Hematopoietic multipotent progenitor cell treated with erythropoietin and hydrocortisone succinate and interleukin-3 and kit ligand, for 8 days (in vitro differentiated cells): ENCODE measurements around the gene SPOCK1.

Source experiments
- DNase-seq: peaks from one replicate; pipeline ENCODE4 v3.0.0-alpha.2; 2015

SPOCK1 gene

DNA sequence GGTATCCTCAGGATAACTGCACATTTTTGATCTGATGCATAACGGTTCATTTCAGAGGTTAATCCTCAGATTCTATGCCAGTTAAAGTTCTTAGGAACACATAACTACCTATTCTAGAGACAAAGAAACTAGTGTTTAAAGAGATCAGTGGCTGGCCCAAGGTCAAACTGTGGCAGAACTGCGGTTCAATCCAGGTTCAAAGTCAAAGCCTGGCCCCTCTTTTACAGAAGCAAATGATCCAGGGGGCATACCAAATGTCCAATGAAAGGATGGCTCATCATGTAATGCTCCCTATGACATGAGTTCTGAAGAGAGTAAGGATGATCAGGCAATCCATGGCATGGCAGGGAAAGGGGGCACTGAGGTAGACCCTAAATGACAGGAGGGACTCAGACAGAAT lies 283.3 kb downstream of the SPOCK1 start:
- no peak for DNase-seq

DNA sequence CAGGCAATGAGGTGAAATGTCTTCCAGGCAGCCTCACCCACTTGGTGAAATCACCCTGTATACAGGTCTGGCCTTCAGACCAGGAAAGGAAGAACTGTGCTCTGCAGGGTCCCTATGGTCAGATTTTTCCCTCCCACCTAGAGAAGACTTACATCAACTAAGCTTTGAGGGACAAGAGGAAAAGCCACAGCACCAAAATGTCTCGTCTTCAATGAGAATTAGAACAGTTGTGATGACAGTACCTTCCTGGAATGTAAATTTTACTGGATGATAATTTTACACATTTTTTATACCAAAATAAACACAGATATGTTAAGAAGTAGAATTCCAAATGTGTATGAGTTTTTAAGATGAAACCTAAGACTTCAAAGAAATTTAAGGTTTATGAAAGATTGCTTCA lies 283.9 kb downstream of the SPOCK1 start:
- DNase-seq, result no peak

DNA sequence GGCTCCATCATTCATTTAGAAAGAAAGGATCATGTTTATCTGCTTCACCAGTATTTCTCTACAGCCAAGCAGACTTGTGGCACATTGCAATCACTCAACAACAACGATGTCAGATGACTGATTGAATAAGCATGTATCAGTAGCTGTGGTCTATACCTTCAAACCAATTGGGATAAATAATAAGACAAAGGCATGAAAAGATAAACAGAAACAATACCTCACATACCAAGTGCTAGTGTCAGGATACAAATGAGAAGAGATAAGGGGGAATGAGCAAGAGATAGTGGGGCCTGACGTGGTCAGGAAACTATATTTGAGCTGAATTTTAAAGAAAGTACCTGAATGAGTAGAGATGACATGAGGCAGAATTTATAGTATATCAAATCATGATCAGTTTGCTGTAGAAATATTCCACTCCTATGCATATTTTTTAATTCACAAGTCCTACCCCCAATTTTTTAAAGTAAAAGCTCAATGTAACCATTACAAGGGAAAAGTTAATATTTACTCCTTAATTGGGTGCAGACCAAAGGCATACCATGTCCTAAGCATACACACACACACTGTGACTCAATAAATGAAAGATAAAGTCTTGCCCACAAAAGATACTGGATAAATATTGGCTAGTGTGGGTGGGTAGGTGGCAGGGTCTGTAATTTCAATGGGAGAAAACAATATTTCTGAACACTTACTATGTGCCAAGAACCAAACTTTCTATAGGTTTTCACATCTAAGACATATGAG lies 284.5 kb downstream of the SPOCK1 start:
- DNase-seq, result no peak

DNA sequence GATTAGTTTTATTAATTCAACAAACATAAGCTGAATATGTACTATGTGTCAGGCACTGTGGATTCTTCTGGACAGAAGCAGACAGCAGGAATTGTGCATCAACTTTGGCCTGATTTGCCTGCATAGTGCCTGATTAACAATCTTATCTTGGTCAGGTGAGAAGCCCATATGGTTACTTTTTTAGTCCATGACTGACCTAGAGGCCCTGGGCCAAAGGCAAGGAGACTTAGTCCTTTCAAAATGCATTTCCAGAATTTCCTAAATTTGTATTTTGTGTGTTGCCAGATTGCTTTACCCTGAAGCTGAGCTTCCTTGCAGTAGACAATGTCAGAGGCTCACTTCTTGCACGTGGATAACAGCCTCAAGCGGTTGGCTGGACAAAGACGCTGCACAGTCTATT lies 286.7 kb downstream of the SPOCK1 start:
- DNase-seq, result no peak

DNA sequence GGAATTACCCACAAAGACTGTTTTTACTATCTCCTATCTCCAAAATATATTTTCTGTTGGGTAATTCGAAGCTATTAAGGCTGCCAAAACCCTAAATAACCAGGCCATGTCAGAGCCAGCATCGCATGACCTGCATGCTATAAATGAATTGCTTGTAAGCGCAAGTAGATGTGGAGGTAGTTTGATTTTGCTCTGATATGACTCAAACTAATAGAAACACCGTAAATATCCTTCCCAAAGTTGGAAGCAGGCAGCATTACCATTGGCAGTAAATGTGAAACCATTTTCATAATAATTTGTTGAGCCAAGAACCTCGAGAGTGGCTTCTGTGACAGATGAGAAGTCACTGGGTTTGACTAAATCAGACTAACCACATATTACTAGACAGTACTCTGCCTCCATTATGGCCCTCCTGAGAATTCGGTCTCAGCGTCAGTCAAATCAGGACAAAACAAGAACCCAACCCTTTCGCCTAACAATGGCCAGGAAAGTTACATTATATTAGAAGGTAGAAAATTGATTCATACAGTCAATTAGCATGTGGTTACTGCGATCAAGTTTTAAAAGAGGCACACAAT lies 289.8 kb downstream of the SPOCK1 start:
- DNase-seq, result no peak

DNA sequence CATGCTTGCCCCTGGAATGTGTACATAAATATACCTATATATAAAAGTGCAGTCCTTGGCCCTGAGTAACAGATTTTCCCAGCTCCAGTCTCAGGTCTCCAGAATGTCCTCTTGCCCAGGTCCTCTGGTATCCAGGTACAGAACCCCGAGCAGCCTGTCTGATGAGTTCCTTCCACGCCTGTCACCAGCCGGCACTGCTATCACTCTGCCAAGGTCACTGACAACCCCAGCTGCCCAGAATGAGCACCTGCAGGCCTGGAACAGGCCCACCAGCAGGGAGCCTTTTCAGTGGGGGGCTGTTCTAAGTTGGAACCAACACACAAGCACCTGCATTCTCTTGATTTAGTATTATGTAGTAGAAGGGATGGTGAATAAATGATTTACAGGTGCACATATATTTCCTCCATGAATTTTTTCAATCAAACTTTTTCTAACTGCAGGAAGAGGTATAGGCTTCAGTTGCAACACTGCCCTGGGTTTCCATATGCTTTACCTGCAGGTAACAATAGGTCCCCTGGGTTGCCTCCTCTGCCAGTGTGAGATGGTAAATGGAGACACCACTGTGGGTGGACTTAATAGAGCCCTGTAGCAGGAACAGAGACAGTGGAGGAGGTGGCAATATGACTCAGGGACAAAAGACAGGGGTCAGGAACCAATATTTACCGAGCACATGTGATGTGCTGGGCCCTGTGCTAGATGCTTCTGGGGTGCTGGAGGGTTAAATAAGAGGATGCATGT lies 291.9 kb downstream of the SPOCK1 start:
- no peak for DNase-seq

DNA sequence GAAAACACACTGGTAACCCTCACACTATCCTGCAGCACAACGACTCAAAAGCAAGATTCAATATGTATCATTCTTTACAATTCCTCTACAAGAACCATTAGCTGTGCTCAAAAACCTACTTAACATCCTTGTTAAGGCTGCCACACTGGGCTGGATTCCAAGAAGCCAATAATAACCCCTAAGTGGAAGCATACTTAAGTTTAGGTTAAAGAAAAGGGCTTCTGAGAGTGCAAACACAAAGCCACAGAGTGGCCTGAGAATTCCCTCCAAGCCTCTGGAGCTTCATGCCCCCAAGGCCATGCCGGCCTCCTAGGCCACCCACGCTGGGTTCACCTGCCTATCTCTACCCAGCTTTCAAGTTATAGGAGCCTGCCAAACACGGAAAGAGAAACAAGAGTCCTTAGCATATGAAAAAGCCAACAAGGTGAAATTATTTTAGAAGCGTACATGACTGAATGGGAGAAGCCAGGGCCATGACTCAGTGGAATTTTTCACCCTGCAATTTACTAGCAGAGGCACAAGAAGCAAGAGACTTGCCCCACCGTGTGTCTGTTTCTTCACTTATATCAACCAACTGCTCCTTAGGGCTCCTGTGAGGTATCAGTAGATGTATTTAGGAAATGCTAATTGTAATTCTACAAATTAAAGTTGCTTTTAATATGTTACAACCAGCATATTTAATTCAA lies 293.0 kb downstream of the SPOCK1 start:
- no peak for DNase-seq

DNA sequence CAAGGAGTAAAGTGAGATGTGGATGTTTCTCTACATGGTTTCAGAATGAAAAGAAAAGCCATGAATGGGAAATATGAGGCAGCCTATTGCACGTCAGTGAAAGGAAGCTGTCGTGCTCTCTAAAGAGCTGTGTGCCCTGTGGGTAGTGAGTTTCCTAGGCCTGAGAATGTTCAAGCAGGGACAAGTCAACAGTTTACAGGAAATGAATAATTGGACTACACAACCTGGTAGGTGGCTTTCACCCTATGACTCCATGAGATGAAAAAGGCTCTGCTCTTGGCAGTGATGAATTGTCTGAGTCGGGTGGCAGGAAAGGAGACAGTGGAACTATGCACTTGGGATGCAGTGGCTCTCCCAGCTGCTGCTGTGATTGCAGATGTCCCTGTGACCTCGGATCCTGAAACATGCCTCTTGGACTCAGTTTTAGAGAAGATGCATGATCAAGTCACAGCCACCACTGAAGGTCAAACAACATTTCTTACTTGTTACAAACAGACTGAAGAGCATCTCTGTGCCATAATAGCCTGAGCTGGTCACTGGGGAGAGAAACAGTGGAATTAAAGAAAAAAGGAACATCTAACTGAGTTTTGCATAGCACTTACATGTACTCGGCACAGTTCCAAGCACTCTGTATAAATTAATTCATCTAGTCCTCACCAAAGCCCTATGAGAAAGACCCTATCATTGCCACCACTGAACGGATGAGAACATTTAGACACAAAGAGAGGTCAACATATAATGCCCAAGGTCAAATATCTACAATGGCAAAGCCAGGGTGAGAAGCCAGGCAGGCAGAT lies 293.7 kb downstream of the SPOCK1 start:
- DNase-seq, result no peak

DNA sequence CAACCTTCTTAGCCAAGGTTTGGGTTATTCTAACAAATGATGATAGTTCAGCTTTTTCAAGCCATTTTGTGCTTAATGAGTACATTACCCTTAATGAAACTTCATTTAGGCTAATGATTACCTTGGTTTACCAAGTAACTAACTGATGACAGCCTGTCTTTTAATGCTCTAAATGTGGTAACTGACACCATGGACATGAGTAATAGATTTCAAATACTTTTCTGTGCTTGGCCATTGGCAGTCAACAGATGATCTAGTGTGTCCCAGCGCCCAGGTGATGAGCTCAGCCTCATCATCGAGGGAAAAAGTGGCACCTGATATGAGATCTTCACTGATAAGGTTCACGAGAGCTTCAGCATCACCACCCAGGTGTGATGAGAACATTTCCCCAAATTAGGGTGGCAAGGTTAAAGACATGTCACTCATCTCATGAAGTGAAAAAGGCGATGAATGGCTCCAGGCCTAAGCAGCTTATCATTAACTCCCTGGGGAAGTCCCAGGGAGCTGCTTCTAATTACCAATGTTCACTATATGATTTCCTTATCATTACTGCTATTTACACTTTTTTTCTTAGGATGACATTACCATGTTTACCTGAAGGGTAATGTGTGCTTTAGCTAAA lies 296.0 kb downstream of the SPOCK1 start:
- no peak for DNase-seq

DNA sequence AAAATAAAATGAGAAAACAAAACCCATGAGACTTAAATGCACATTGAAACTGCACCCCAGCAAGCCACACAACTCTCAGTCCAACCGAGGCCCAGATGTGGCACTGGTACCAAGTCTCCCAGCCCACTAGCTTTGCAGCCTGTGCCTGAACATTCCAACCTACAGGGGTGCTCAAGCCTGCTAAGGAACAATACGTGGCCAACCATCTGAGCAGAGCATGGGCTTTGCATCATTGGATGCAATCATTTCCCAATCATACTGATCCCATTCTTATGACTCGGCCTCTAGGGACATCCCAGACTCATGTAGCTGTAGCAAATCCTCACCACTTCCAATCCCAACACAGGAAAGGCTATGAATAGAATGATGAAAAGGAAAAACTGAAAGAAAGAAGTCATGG lies 297.2 kb downstream of the SPOCK1 start:
- DNase-seq, result no peak

DNA sequence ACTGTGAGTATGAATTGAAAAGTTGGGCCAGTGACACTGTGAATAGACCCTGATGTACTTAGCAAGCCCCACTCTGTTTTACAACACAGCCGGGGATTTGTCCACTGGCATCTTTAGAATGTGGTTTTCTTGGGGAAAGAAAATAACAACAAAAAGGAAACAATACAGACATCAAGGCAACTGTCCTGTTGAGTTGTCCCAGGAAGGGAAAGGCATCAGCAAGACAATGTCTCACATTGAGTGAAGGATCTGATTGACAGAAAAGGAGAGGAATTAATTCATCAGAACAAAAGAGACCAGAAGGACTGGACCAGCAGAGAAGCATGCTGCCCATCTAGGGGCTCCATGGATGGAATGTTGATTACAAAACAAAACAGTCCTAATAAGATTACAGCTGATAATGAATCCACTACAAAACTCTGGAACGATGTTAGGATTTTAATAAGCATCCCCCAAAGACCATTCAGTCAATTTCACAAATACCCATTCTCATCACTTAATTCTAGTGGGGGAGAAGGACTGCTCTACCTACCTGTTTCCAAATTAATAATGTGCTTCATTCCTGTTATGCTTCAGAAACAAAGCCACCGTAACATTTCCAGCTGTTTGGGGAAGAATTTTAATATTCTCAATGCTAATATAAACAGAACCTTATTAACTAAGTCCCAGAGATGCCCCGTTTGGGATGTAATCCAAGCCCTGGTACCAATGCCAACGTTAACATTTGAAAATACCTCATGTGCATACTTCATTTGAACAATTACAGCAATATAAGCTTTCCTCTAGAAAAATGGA lies 298.0 kb downstream of the SPOCK1 start:
- no peak for DNase-seq

DNA sequence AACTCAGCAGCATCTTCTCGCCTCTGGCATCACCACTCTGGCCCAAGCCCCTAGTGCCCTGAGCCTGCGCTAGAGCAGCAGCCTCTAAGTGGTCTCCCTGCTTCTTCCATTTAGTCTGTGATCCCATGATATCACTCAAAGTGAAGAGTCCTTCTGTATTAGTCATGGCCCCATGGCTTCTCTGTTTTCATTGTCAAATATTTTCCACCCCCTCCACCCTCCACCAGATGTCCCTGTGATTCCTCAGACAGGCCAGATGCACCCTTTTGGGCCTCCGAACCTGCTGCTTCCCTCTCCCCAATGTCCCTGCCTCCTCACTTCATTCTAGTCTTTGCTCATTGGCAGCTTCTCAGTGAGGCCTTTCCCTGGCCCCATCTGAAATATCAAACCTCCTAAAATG lies 299.2 kb downstream of the SPOCK1 start:
- no peak for DNase-seq

DNA sequence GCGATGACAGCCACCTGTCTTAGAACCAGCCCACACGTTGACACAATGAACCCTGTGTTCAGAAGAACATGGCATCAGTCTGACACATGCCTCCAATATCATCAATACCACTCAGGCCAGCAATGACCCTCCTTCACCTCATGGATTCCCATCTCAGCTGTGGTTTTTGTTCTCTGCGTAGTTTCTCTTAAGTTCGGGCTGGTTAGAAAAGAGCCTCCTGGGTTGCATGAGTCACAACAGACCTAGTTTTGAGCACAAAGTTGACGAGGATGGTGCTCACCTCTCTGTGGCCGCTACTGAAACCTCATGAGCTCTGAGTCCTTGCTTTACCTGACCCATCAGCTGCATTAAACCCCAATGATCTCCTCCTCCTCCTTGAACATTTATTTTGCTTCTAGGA lies 299.9 kb downstream of the SPOCK1 start:
- DNase-seq, result no peak

DNA sequence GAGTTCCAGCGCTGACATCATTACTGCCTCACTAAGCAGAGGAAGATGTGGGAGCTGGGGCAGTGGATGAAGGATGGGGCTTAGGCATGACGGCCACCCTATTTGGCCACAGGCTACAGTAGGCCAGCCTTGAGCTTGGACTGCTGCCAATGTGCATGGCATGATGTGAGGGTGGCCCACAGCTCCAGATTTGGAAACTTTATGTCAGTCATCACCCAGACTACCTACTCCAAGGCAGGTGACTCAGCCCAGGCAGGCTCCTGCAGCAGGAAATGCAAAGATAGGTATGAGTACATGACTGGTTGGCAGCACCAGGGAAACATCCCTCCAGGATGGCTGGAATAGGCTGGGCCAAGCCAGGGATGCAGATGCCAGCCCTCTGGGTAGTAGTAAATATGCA lies 303.6 kb downstream of the SPOCK1 start:
- DNase-seq, result no peak

DNA sequence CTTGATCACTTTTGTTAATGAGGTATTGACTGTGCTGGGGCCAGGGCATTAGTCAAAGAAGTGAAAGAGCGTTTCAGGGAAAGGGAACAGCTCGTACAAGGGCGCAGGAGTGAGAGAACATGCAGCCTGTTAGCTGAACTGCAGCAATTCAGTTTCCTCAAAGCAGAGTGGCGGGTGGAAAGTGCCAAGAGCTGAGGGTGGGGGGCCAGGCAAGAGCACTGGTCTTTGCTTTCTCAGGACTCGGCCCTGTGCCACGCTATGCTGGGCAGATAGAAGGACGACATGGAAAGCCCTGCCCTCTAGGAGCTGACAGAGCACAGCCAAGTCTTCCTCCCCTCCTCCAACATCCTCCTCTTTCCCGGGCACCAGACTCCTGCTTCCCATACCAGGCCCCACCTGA lies 304.8 kb downstream of the SPOCK1 start:
- no peak for DNase-seq

DNA sequence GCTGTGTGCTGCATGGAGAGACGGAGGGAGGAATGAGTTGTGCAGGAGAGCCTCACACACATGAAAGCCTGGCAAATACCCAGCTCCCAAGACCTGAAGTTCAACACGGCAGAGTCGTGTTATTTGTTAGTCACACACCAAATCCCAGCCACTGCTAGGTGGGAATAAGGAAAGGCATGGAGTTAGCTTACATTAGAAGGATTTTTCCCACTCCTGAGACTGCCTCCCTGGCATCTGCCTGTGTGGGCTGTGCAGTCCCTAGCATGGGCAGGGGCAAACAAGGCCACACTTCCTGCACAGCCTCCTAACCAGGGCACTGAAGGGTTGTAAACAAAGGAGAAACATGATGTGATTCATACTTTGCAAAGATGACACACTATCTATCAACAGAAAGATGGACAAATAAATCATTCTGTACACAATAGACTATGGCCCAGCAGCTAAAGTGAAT lies 306.8 kb downstream of the SPOCK1 start:
- DNase-seq, result no peak

DNA sequence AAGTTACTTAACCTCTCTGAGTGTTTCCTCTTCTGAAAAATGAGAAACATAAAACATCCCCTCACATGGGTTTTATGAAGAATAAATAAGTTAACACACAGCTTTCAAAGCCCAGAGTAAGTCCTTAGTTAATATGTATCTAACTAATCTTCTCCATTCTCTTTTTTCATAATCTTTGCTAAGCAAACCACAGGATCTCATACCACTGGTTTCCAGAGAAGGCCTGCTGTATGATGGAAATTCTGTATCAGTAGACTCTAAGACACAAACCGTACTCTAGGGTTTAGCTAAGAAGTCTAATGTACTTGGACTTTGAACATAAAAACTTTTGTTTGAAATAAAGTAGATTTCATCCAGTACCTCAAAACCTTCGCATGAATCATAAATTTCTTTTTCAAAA lies 307.9 kb downstream of the SPOCK1 start:
- DNase-seq, result no peak

DNA sequence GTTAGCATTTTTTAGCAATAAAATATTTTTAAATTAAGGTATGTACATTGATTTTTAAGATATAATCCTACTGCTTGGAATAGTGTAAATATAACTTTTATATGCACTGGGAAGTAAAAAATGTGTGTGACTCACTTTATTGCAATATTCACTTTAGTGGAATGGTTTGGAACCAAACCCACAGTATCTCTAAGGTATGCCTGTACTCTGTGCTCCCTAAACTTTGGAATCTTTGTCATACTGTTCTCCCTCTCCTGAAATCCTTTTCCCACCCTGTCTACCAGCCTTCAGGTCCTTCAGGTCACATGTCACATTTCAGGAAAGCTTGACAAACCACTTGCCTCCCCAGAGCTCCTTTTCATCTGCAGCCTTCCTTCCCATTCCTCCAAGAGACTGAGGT lies 308.7 kb downstream of the SPOCK1 start:
- no peak for DNase-seq

DNA sequence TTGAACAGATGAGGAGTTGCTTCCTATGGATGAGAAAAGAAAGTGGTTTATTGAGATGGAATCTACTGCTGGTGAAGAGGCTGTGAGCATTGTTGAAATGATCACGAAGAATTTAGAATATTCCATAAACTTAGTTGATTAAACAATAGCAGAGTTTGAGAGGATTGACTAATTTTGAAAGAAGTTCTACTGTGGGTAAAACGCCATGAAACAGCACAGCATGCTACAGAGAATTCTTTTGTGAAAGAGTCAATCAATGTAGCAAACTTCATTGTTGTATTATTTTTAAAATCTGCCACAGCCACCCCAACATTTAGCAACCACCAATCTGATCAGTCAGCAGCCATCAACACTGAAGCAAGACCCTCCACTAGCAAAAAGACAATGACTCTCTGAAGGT lies 309.1 kb downstream of the SPOCK1 start:
- no peak for DNase-seq

DNA sequence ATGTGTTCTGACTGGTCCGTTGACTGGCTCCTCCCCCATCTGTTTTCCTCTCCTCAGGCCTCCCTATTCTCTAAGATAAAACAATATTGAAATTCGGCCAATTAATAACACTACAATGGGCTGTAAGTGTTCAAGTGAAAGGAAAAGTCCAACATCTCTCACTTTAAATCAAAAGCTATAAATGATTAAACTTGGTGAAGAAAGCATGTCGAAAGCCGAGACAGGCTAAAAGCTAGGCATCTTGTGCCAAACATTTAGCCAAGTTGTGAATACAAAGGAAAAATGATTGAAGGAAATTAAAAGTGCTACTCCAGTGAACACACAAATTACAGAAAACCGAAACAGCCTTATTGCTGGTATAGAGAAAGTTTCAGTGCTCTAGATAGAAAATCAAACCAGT lies 310.6 kb downstream of the SPOCK1 start:
- DNase-seq, result no peak

DNA sequence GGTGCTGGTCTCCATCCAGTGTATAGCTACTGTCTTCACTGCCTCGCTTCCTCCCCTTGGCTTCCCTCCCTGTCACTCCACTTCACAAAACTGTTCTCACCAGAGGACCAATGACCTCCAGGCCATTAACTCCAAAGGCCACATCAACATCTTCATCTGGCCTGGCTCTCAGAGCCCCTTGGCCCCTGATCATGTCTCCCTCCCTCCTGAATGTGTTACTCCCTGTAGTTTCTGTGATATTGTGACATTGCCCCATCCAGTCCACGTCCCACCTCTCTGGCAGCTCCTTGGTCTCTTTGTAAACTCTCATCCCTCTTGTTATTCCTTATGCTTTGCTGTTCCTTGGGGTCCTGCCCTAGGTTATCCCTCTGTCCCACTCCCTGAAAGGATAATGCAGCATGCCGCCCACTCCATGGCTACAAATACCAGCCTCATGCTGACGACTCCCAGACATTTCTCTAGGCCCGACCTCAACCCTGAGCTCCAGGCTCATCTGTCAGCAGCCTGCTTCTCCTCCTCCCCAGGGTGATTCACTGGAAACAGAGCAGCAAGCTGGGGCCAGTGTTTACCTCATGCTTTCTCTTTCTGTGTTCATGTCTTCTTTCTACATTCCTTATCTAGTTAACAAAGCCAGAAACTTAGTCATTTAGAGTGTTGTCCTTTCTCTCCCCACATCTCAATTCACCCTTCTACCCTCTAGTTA lies 312.2 kb downstream of the SPOCK1 start:
- no peak for DNase-seq
